Endothelial cell of umbilical vein (primary cell): ENCODE data around the gene KRT81. TPM values are rescaled to one million over a fixed set of nuclear protein-coding genes. Genes with fewer than 3 reads are reported as not detected.

ENCODE experiments used
- BruUV-seq: library from RNA; stranded (reverse); fragments of 400-500 nt; replicated peaks from 2 replicates; lab custom pipeline; 2021; lab: Mats Ljungman, UMichigan
- CTCF ChIA-PET: fragments of 300-600, 350-600 bp; sonication (Branson Sonifier 250); formaldehyde crosslinking; loops from one replicate; lab custom pipeline; 2021; ENCODE audit warnings: antibody characterized with exemption, inconsistent platforms; lab: Charles Lee
- POLR2A ChIA-PET: fragments of 300-600, 350-600 bp; sonication (Branson Sonifier 250); formaldehyde crosslinking; loops from one replicate; lab custom pipeline; 2021; ENCODE audit warnings: antibody characterized with exemption, inconsistent platforms; lab: Charles Lee
- DNase-seq: peaks from one replicate; pipeline ENCODE4 v3.0.0-alpha.2; 2011; ENCODE audit warnings: low read depth, low spot score
- FAIRE-seq: peaks from 2 replicates; lab custom pipeline; 2011; peaks lifted over from hg19 to GRCh38; lab: Jason Lieb, UNC
- H2AFZ ChIP-seq: 2 replicates; pipeline ENCODE4 v1.6.0; 2012; ENCODE audit warnings: low read depth, low read length, control low read depth, inconsistent platforms
- H3K27ac ChIP-seq: 2 replicates; pipeline ENCODE4 v1.5.1; 2011; ENCODE audit warnings: low read depth, mild to moderate bottlenecking, control low read depth, low read length, moderate library complexity; ENCODE audit not compliant: insufficient read depth
- H3K27me3 ChIP-seq, 2 experiments: 2 replicates each; pipeline versions ENCODE4 v1.6.0 to v1.6.1; 2011; ENCODE audit warnings: low read length in 2 of 2, mixed read lengths in 1 of 2; ENCODE audit not compliant: control insufficient read depth in 2 of 2, insufficient read depth in 2 of 2
- H3K36me3 ChIP-seq, 2 experiments: 2 replicates in 1 of 2; 3 replicates in 1 of 2; pipeline ENCODE4 v1.5.1; 2011; ENCODE audit warnings: low read length in 2 of 2, mild to moderate bottlenecking in 1 of 2, moderate library complexity in 1 of 2; ENCODE audit not compliant: control insufficient read depth in 2 of 2, insufficient read depth in 2 of 2; ENCODE audit errors: extremely low read depth in 1 of 2
- H3K4me1 ChIP-seq: 3 replicates; pipeline ENCODE4 v1.5.1; 2011; ENCODE audit warnings: mild to moderate bottlenecking, low read length; ENCODE audit not compliant: control insufficient read depth, insufficient read depth; ENCODE audit errors: extremely low read depth
- H3K4me2 ChIP-seq: 2 replicates; pipeline ENCODE4 v1.6.1; 2011; ENCODE audit warnings: low read length, control low read depth, mixed read lengths; ENCODE audit not compliant: insufficient read depth
- H3K4me3 ChIP-seq, 3 experiments: fragments of 200-600 bp in 1 of 3; sonication (generic), shearing (Covaris generic) in 1 of 3; replicated peaks in 1 of 3; 2 replicates each; pipeline ENCODE4 v1.5.1; 2011 to 2016; ENCODE audit warnings: control low read depth in 3 of 3, low read length in 3 of 3, mild to moderate bottlenecking in 2 of 3, inconsistent platforms in 1 of 3, low read depth in 1 of 3, moderate library complexity in 1 of 3; ENCODE audit not compliant: insufficient read depth in 1 of 3
- H3K79me2 ChIP-seq: 2 replicates; pipeline ENCODE4 v1.6.0; 2012; ENCODE audit warnings: low read length, inconsistent platforms; ENCODE audit not compliant: control insufficient read depth, insufficient read depth
- H3K9ac ChIP-seq: replicated peaks from 2 replicates; pipeline ENCODE3; 2011; ENCODE audit warnings: low read length, control low read depth; ENCODE audit not compliant: insufficient read depth; ENCODE audit errors: extremely low read depth
- H3K9me1 ChIP-seq: replicated peaks from 3 replicates; pipeline ENCODE4 v1.6.0; 2011; ENCODE audit warnings: mild to moderate bottlenecking, low read length; ENCODE audit not compliant: control insufficient read depth, insufficient read depth; ENCODE audit errors: extremely low read depth
- H3K9me3 ChIP-seq: replicated peaks from 2 replicates; pipeline ENCODE4 v1.5.1; 2012; ENCODE audit warnings: low read length, inconsistent platforms; ENCODE audit not compliant: control insufficient read depth, insufficient read depth
- H4K20me1 ChIP-seq: replicated peaks from 2 replicates; pipeline ENCODE3; 2011; ENCODE audit warnings: mild to moderate bottlenecking, low read length; ENCODE audit not compliant: control insufficient read depth, insufficient read depth; ENCODE audit errors: extremely low read depth
- EZH2 ChIP-seq: IDR thresholded peaks from 2 replicates; pipeline ENCODE4 v1.6.1; 2012; ENCODE audit warnings: borderline replicate concordance, low read depth, mild to moderate bottlenecking, moderate library complexity, low read length, inconsistent platforms; ENCODE audit not compliant: severe bottlenecking
- GATA2 ChIP-seq: IDR thresholded peaks from 2 replicates; pipeline ENCODE4 v1.7.0; 2011; ENCODE audit warnings: low read depth, mild to moderate bottlenecking, moderate library complexity, mixed read lengths, low read length; ENCODE audit not compliant: insufficient read length, insufficient read depth
- MAX ChIP-seq: IDR thresholded peaks from 2 replicates; pipeline ENCODE4 v1.6.1; 2011; ENCODE audit not compliant: insufficient read depth, insufficient read length
- MYC ChIP-seq: IDR thresholded peaks from one replicate; pipeline ENCODE4 v1.6.1; 2011; ENCODE audit warnings: mild to moderate bottlenecking, low read depth, low read length
- POLR2A ChIP-seq: IDR thresholded peaks from 2 replicates; pipeline ENCODE4 v1.6.1; 2012; ENCODE audit warnings: low read depth, mild to moderate bottlenecking, control low read depth, low read length
- dilution Hi-C: fragments of 300-500 bp; cut with MboI; formaldehyde crosslinking; loops from one replicate; pipeline ENCODE4 v1.15.0; 2019; ENCODE audit warnings: low sequenced_read_pairs; ENCODE audit not compliant: extremely low pct_ligation_motif_present
- intact Hi-C: fragments of 100-400 bp; cut with micrococcal nuclease; formaldehyde crosslinking; loops from one replicate; pipeline ENCODE4 v1.10.0; 2022
- polyA plus RNA-seq, 4 experiments: library from polyadenylated mRNA; depleted of rRNA in 3 of 4; stranded (reverse) in 3 of 4; unstranded in 1 of 4; fragments of >200 nt; gene quantifications; 2 replicates each; pipeline versions ENCODE4 v1.2.1 to v1.2.3, GENCODE V29; 2011 to 2012; ENCODE audit warnings: missing spikeins in 1 of 4
- total RNA-seq: library from RNA; stranded (reverse); gene quantifications from 2 replicates; pipeline ENCODE4 v1.2.3, GENCODE V29; 2021

Gene KRT81
- total and polyA plus RNA-seq, 2 donors (not counting 3 experiments of a cell fraction or from before 2014, with no cell fraction given): not detected

DNA sequence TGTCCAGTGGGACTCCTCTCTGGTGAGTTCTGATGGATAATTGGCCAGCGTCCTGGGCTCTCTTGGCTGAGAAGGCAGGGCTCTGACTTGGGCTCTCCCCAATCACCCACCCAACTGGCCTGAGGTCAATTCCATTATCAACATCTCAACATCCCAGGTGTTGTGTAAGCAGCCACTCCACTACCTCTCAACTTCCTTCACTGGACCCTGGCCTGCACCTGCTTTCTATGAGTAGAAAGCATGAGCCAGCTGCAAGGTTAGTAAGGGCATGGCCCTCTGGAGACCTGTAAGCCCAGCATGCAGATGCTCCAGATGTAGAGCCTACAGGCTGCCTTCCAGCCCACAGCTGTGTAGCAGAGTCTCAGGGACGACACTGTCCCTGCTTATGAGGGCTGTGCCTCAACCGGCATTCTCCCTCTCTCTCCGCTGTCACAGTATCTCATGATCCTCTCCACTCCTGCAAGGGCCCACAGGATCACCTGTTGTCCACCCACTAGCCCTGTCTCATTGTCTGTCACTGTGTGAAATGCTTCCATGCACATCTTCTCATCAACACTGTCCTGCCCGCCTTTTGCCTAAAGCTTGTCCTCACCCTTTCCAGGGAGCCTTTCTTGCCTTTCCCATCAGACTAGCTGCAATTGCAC lies 5.4 kb upstream of the KRT81 start:
- BruUV-seq: no TSS peak
- H3K27ac ChIP-seq: no peak overlapping the region
- no peaks in the 10 kb centered on the region for H3K36me3 ChIP-seq
- no peaks in the 10 kb centered on the region for H3K4me1 ChIP-seq
- FAIRE-seq (no peak), DNase-seq (no peak)
- no peaks in the 10 kb centered on the region for H3K79me2 ChIP-seq
- H3K9ac ChIP-seq: no peak overlapping the region
- no peak overlapping the region for H3K4me3 ChIP-seq
- no peak for TF ChIP-seq MAX
- no peak for TF ChIP-seq EZH2
- no peak for TF ChIP-seq POLR2A
- no peak overlapping the region for H3K4me2 ChIP-seq
- no peaks in the 10 kb centered on the region for H3K9me1 ChIP-seq
- H3K9me3 ChIP-seq: no peaks in the 10 kb centered on the region
- ChIA-PET POLR2A (no interaction called here), CTCF (interaction anchor here (1.4 kb wide), 2 partner anchors 11 to 17 kb away, joined by 3 to 5 read pairs; no protein-coding TSS in a partner anchor)
- no peak overlapping the region for H2AFZ ChIP-seq
- dilution Hi-C loops (no loop called here), intact Hi-C loops (loop anchor here (1.0 kb wide), 1 partner anchor 36 kb away; no protein-coding TSS in a partner anchor)
- no peaks in the 10 kb centered on the region for H4K20me1 ChIP-seq
- peaks cover 34 to 55% of the 10 kb centered on the region in 2 experiments for H3K27me3 ChIP-seq

DNA sequence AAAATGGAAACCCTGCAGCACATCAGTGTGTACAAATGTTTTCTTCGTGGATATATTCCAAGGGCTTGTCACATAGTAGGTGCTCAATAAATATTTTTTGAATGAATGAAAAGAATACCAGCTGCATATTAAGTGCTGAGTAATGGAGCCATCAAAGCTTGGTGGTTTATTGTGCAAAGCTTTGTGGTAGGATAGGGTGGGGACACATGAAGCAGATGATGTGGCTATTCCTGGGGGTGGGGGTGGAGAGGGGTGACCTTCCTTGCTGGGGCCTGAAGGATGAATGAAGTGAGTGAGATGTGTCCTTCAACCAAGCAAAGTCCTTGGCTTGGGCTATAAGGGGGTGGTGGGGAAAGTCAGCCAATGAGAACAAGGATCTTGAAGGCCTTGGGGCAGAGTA lies 4.3 kb upstream of the KRT81 start:
- CTCF ChIA-PET: interaction anchor here (1.8 to 2.9 kb wide), 2 partner anchors 16 to 575 kb away, joined by 4 to 15 read pairs; no protein-coding TSS in a partner anchor
- no peak for FAIRE-seq
- Histone ChIP-seq H3K27me3 (peaks cover 39 to 58% of the 10 kb centered on the region in 2 experiments), H3K9me1 (no peaks in the 10 kb centered on the region), H3K9ac (no peak overlapping the region), H3K79me2 (no peaks in the 10 kb centered on the region), H3K4me2 (no peak overlapping the region), H3K4me3 (no peak overlapping the region), H2AFZ (no peak overlapping the region), H4K20me1 (no peaks in the 10 kb centered on the region), H3K9me3 (no peaks in the 10 kb centered on the region), H3K4me1 (no peaks in the 10 kb centered on the region), H3K27ac (no peak overlapping the region), H3K36me3 (no peaks in the 10 kb centered on the region)
- intact Hi-C loops: loop anchor here (1.0 kb wide), 1 partner anchor 37 kb away; no protein-coding TSS in a partner anchor
- POLR2A ChIA-PET: no interaction called here
- no TSS peak for BruUV-seq
- dilution Hi-C loops: no loop called here
- DNase-seq: no peak
- TF ChIP-seq GATA2: no peak
- no peak for TF ChIP-seq EZH2
- no peak for TF ChIP-seq MYC
